NCI-H2196 (cell line): ENCODE data around the gene IRAK1.
A peak's percentile ranks its signal among the peaks of the same experiment; 100 is the strongest.
"Not testable (repeated sequence)": the region's sequence is repeated elsewhere in the genome, so short reads cannot be mapped to it uniquely, and the experiment has no call there.

Source experiments
- DNase-seq: peaks from one replicate; lab custom pipeline; 2025; ENCODE audit not compliant: unreplicated experiment; lab: John Stamatoyannopoulos, UW

Gene IRAK1

DNA sequence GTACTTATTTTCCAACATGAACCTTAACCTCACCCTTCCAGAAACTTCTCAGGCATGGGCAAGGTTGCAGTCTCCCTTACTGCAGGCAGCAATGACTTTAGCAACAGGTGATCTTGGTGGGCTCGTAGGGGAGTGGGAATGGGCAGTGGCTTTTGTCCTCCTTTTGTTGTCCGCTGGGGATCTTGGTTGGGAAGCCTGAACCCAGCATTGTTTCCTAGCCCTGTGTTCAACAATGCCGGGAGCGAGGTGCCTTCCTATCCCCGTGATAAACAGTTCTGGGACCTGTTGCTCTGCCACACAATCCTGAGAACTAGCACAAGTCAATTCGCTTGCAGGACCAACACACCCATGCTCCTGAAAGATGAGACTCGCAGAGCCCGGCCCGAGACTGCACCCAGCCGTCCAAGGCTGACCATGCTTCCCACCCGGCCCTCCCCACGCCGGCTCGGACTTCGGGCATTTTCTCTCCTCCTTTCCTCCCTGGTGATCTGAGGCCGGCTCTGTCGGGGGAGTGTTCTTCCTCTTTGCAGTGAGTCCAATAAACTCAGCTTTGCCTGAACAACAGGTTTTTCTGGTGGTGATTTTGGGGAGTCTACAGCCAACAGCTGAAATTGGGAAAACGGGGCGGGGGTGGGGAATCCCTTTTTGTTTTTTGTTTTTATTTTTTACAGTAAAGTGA is 20.2 kb downstream of the IRAK1 start:
- DNase-seq: no peak

DNA sequence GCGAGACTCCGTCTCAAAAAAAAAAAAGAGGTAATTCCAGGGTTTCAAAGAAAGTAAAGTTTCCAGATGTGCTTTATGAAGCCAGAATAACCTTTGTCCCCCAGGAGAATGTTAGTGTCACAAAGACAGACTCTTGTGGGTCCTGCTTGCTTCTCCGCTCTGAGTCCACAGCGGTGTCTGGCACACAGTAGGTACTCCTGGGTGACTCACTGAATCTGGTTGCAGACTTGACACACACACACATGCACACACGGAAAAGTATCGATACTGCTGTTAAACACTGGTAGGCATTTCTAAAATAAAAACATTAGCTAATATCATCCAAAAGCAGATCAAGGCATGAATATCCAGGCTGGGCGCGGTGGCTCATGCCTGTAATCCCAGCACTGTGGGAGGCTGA is 24.2 kb downstream of the IRAK1 start:
- no peak for DNase-seq

DNA sequence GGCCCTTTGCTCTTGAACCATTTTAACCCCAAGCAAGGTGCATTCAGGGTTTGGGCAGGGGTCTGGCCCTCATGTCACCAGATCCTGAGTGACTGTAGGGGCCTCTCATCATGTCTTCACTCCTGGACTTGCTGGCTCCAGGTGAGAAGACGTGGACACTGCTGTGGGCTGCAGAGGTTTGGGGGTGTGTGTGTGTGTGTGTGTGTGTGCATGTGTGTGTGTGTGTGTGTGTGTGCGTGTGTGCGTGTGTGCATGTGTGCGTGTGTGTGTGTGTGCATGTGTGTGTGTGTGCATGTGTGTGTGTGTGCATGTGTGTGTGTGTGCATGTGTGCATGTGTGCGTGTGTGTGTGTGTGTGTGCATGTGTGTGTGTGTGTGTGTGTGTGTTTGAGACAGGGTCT is 25.3 kb downstream of the IRAK1 start:
- DNase-seq: not testable (repeated sequence)

DNA sequence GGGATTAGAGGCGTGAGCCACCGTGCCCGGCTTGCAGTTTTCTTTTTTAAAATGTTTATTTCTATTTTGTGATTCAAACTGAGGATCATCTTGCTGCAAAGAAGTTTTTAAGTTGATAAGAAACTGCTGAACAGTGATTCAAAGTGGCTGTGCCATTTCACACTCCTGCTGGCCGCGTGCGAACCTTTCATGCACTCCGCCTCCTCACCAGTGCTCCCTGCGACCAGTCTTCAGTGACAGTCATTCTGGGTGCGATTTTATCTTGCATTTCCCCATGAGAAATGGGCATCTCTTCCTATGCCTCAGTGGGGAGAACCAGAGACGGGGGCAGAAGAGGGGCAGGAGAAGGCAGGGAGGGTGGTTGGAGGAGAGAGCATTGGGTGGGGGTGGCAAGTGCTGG is 25.7 kb downstream of the IRAK1 start:
- no peak for DNase-seq

DNA sequence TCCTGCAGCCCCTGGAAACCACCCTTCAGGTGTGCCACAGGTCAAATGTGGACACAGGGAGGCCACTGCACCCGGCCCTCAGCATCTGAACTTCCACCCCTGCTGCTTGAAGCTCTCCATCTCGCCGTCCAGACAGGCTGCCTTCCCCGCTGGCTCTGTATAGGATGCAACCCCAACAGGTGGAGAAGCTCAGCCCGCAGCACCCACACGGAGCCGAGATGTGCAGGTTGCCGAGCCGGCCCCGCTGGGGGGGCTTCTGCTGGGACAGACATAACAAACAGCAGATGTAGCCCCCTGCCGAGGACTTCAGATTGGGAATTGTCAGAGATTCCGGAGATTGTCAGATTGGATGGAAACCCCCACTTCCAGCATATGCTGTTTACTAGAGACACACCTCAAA is 26.6 kb downstream of the IRAK1 start:
- DNase-seq: no peak

DNA sequence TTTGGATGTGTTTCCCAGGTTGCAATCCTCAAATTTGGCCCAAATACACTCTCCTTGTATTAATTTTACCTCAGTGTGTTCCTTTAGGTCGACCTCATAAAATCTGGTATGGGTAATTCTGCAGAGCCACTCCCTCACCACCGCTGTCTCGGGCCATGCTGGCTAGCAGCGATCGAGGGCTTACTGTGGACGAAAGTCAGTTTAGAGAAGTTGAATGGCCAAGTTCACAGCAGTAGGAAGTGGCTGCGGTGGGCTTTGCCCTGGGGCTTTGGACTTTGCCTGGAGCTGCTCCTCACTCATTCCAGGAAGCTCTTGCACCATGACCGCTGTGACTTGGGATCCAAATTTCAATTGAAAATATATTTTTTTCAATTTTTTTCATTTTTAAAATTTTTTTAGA is 27.5 kb downstream of the IRAK1 start:
- no peak for DNase-seq

DNA sequence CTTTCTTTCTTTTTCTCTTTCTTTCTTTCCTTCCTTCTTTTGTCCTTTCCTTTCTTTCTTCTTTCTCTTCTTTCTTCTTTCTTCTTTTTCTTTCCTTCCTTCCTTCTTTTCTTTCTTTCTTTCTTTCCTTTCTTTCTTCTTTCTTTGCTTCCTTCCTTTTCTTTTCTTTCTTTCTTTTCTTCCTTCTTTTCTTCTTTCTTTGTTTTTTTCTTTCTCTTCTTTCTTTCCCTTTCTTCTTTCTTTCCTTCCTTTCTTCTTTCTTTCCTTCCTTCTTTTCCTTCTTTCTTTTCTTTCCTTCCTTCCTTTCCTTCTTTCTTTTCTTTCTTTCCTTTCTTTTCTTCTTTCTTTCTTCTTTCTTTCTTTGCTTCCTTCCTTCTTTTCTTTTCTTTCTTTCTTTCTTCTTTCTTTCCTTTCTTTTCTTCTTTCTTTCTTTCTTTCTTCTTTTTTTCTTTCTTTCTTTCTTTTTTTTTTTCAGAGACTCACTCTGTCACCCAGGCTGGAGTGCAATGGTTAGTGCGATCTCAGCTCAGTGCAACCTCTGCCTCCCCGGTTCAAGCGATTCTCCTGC is 28.6 kb downstream of the IRAK1 start:
- DNase-seq: no peak

DNA sequence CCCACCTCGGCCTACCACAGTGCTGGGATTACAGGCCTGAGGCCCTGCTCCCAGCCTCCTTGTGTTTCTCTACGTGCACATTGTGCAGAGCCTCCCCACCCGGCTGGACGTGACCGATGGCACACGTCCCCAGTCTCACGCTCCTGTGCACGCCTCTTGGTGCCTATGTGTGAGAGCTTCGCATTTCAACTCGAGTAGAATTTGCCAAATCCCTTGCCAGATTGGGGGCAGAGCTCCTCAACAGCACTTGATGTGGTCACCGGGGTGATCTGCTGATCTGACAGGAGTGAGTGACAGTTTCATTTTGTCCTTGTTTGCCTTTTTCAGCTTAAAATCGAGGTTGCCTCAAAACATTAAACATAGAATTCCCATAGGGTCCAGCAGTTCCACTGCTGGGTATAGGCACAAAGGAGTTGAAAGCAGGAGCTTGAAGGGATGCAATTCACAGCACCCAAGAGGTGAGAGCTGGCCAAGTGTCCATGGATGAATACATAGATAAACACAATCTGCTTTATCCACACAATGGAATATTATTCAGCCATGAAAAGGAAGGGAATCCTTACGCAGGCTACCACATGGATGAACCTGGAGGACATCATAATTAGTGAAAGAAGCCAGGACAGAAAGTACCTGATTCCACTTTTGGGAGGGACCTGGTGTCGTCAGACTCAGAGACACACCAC is 29.6 kb downstream of the IRAK1 start:
- DNase-seq: no peak

DNA sequence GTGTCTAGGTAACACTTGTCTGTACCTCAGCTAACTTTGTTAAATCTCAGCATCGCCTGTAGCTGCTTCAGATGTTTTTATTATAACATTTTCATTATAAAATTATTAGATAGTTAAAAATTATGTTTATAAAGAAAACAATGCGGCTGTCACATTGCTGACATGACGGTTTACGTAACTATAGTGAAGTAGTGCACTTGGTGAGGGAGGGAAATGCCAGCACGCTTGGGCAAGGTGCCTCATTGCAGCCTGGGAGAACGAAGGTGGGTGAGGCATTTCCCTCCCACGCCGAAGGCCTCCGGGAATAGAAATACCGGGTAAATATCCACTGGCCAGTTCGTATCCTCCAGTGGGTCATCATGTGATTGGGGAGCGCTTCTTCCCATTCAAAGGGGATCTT is 31.2 kb downstream of the IRAK1 start:
- no peak for DNase-seq

DNA sequence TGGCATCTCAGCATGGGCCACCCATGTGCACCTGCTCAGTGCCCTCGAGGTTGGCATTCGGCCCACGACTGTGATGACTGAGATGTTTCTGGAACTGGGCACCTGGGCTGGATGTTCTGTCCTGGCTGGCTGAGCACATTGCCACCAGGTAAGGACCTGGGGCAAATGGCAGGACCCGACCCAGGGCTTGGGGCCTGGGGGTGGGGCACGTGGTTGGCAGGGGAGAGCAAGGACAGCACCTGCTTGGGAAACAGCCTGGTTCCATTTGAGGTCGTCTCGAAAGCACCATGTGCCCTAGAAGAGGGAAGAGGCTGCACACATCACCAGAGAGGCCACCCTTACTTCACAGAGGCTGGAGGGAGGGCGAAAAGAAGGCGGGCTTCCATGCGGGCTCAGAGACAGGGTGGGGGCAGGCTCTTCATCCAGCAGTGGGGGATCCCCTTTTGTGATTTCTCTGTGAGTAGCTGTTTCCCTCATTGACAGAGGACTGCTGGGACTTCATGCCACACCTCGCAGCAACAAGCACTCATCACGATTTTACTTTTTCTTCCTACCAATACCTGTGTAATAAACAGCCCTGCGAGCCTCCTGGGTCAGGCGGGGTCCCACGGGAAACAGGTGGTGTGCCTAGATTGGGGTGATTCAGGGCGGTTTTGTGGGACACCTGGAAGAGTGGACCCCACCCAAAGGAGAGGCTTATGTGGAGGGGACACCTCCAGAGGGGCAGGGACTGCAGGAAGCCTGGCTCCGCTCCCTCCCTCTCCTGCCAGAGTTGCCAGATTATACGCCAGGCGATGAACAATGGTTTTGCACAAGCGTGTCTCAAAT is 35.1 kb downstream of the IRAK1 start:
- DNase-seq: peak; percentile 18

DNA sequence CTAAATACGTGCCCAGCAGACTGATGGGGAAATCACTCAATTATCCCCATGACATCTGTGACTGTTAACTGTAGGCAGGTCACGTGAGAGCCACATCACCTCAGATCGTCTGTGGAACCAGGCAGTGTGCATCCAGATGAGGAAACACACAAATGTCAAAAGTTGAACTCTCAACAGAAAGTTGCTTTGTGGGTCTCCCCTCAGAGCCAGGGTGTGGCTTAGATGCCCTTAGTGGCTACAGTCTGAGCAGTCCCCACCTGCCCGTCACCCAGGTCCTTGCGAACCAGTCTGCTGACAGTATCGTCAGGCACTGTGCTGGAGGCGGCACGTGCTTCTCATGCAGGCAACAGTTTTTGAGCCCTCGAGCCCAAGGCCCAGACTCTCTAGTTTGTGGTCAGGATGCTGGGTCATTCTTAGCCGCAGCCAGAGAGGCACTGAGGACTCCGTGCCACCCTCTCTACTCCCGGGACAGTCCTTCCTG is 36.3 kb downstream of the IRAK1 start:
- DNase-seq: no peak

DNA sequence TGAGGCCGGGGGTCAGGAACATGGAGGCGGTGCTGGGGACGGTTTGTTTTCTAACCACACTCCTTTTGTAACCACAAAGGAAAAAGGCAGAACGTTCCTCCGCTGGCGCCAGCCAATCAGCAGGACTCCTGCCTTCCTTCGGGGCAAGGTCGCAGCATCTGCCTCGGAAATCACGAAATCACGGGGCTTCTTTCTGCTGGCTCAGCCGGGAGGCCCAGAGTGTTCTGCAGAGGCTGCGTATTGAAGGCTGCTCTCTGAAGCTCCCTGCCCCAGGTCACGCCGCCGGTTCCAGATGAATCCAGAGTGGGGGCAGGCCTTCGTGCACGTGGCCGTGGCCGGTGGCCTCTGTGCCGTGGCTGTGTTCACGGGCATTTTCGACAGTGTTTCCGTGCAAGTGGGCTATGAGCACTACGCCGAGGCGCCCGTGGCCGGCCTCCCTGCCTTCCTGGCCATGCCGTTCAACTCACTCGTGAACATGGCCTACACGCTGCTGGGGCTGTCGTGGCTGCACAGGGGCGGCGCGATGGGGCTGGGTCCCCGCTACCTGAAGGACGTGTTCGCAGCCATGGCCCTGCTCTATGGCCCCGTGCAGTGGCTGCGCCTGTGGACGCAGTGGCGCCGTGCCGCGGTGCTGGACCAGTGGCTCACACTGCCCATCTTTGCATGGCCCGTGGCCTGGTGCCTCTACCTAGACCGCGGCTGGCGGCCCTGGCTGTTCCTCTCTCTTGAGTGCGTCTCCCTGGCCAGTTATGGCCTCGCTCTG is 37.8 kb downstream of the IRAK1 start:
- no peak for DNase-seq

DNA sequence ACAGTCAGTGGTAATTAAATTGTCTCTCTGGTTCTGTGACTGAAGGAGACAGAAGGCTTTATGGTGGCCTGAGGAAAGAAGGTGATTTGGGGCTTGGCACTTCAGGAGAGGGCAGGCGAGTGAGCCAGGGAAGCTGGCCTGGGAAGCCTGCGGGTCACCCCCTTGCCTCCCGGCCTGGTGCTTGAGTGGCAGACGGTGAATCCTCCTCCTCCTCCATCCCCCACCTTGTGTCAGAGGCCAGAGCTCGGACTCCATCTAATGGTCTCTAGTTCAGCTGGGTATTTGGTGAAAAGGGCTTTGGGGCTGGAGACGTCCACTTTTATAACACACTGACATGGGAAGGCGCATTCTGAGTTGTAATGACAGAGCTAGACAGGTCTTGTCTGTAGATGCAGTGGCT is 38.5 kb downstream of the IRAK1 start:
- DNase-seq: no peak

DNA sequence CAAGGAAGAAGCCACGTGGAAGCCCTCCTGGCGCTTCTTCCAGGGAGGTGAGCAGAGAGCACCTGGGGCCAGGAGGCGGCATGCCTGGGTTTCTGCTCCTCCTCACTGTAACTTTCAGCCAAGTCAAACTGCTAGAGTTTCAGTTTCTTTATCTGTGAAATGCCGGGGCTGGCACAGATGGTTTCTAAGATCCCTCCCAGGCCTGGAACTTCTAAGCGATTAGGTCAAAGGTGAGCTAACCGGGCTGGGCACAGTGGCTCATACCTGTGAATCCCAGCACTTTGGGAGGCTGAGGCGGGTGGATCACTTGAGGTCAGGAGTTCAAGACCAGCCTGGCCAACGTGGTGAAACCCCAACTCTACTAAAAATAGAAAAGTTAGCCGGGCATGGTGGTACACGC is 39.3 kb downstream of the IRAK1 start:
- not testable (repeated sequence) for DNase-seq

DNA sequence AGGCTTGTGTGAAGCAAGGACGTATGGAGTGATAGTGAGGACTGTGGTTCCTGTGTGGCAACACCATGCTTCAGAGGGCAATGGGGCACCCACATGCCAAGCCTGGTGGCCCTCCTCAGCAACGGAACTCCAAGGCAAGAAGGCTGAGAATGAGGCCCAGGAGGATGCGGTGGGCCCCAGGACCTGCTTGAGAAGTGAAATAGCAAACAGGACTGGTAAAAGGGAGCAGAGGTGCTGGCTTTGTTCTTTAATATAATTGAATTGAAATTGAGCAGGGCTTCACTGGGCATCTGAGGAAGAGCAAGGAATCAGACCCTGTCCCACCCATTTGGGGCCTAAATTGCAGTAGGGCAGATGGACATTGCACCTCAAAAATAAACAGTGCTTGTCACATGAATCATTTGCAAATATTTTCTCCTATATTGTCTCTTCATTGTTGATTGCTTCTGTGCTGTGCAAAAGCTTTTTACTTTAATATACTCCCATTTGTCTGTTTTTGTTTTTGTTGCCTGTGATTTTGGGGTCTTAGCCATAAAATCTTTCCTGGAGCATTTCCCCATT is 44.9 kb downstream of the IRAK1 start:
- no peak for DNase-seq

DNA sequence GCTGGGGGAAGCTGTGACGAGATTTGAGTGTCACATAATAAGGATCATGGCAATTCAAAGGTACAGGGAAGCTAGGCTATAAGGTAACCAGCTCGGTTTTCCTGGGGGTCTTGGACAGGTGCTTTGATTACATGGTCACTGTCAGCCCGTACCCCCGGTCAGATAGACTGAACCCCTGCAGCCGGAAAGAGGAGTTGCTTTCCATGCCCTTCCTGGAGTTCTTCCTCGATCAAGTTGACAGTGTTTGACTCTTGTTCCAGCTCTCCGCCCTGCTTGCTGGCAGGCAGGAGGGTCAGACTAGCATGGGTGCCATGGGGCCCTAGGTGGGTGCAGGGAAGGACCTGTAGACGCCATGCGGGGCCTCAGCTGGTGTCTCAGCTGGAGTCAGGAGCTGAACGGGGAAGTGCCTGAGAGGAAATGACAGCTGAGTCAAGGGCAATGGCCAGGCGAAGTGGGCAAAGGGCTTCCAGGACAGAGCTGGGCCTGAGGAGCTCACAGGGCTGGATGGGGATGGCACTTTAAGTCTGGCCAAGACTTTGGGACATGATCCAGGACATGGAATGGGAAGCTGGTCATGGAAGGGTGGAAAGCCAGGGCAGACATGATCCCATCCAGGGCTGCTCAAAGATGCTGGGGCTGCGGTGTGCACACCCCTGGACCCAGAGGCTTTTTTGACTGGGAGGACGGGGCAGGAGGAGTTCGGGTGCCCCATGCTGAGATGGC is 45.5 kb downstream of the IRAK1 start:
- DNase-seq: no peak

DNA sequence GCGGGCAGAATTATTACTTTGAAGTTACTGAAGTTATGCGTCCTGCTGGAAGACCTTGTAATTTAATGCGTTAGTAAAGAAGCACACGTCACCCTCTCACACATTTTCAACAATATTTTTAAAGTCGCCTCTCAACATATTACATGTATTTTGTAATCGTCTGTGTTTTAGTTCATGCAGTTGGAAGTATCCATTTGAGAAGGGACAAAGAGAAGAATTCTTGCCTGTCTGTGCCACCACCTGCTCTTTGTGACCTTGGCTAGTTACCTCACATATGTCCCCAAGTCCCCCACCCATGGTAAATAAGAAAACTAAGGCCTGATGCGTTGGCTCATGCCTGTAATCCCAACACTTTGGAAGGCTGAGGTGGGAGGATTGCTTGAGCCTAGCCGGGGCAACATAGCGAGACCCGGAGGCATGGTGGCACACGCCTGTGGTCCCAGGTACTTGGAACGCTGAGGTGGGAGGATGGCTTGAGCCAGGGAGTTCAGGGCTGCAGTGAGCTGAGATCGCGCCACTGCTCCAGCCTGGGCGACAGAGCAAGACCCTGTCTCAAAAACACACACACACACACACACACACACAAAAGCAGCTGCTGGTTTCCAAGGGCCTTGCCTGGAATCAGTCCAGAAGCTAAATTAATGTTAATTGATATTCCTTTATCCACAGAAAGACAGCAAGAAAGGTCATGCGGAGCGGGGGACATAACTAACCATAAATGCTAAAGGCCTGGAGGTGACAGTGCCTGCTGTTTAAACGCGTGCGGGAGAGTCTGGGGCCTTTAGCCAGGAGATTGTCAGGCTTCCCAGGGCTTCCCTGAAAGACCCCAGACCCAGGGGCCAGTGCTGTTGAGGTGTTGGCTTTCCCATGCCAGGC is 46.3 kb downstream of the IRAK1 start:
- DNase-seq: no peak

DNA sequence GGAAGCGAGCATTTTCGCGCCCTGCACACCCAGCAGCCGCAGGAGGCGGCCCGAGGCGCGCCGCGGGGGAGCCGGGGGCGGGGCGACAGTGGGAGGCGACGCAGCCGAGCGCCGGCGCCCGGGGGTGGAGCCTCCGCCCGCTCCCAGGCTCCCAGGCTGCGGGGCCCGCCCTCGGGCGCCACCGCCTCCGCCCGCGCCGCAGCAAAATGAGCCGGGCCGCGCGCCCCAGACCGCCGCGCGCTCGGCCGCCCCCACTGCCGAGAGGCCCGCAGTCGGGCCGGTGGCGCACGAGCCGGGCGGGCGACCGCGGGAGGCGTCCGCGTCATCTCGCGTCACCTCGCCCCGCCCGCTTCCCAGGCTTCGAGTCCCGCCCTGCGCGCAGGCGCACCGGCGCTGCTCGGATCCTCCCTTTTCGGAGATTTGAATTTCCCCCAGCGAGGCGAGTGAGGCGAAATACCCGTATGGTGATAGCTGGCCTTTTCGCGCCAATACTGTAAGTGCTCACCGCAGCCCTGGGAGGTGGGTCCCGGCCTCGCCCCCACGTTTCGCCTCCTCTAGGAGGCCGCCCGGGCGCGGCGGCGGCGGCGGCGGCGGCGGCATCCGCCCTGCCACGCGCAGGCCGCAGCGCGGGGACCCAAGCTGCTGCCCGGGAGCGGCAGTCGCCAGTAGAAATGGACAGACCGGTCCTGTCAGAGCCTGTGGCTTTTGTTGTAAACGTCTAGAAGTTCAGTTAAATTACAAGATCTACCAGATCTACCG is 47.2 kb downstream of the IRAK1 start, which contains the start of gene TMEM187:
TSS of gene TMEM187 (plus strand) at position 387 of the 759 bp plus-strand sequence. CDS start 9,309 bp downstream, outside the sequence.
- DNase-seq: peak; percentile 92
